ENCODE measurements around the gene TIMM29.

- TF ChIP-seq CTCF (IDR thresholded peaks at IDR 0.05; ENCODE audit: insufficient read depth, low read length, poor library complexity, severe bottlenecking) (no peak), EZH2phosphoT487 (conservative IDR thresholded peaks at IDR 0.05; ENCODE audit: low read length) (no peak)
Observed at GRCh38 chr19:10960314-10961072, 31.9 kb downstream of the TIMM29 start, which contains the start of gene SMARCA4.

Measured in SU-DHL-6 (cell line).